Activated CD8-positive, alpha-beta T cell treated with anti-CD3 and anti-CD28 coated beads for 36 hours (primary cell): ENCODE measurements around the gene CCDC50. TPM values are rescaled to one million over a fixed set of nuclear protein-coding genes. Genes with fewer than 3 reads are reported as not detected.

ENCODE experiments used
- ATAC-seq: fragments of 200-7000 bp; cut with Tn5 transposase; one replicate; pipeline ENCODE4 v1.10.0; 2021; ENCODE audit warnings: mild to moderate bottlenecking, moderate library complexity
- CTCF ChIA-PET: fragments of 350-600 bp; sonication (Branson Sonifier 250); formaldehyde crosslinking; loops from one replicate; lab custom pipeline; 2021; ENCODE audit warnings: antibody characterized with exemption; lab: Charles Lee
- POLR2A ChIA-PET: fragments of 350-600 bp; sonication (Branson Sonifier 250); formaldehyde crosslinking; loops from one replicate; lab custom pipeline; 2021; ENCODE audit warnings: antibody characterized with exemption; lab: Charles Lee
- DNase-seq: peaks from one replicate; pipeline ENCODE4 v3.0.0-alpha.2; 2020
- H3K27ac Mint-ChIP-seq: one replicate; pipeline ENCODE4 v1.8.0; 2021; ENCODE audit warnings: mild to moderate bottlenecking, mixed read lengths
- H3K27me3 Mint-ChIP-seq: one replicate; pipeline ENCODE4 v1.8.0; 2021; ENCODE audit warnings: mixed read lengths
- H3K36me3 Mint-ChIP-seq: one replicate; pipeline ENCODE4 v1.8.0; 2021; ENCODE audit warnings: low read depth, mixed read lengths
- H3K4me1 Mint-ChIP-seq: one replicate; pipeline ENCODE4 v1.8.0; 2021; ENCODE audit warnings: low read depth, mixed read lengths
- H3K4me3 Mint-ChIP-seq: one replicate; pipeline ENCODE4 v1.8.0; 2021; ENCODE audit warnings: mild to moderate bottlenecking, moderate library complexity, mixed read lengths
- H3K9me3 Mint-ChIP-seq: one replicate; pipeline ENCODE4 v1.8.0; 2021; ENCODE audit warnings: mixed read lengths
- intact Hi-C: fragments of 100-400 bp; cut with micrococcal nuclease; formaldehyde crosslinking; loops from one replicate; pipeline ENCODE4 v1.10.0; 2022
- total RNA-seq, 2 experiments: library from RNA; stranded (reverse); gene quantifications; one replicate each; pipeline ENCODE4 v1.2.3, GENCODE V29; 2021
- TF ChIP-seq, protein P1 (sequence below): fragments of 200-600 bp; IDR thresholded peaks from one replicate; pipeline ENCODE4 v1.8.0; 2022; ENCODE audit warnings: antibody characterized with exemption, mild to moderate bottlenecking

Gene CCDC50
- total RNA-seq, 2 experiments from 2014 or later: 7.3 to 7.6 TPM

DNA sequence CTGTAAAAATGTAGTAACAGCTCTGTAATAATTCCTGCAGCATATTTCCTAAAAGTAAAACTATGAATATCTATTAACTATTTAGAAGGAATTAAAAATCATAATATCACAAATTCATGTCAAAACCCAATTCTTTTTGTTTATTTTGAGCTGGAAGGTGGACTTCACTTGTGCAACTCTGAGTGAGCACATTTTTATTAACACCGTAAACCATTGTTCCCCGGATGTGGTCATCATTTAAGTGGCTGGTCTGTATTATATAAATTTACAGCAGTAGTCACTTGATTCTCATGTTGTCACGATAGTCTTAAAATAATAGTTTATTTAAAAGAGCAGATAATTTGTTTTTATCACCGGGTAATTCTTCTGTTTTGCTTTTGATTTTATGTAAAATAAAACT, 44.1 kb downstream of the CCDC50 start:
- ChIA-PET POLR2A (no interaction called here), CTCF (no interaction called here)
- Mint-ChIP-seq H3K9me3 (no peaks in the 10 kb centered on the region), H3K36me3 (peaks cover 2% of the 10 kb centered on the region), H3K27ac (no peak overlapping the region), H3K4me1 (peaks cover 3% of the 10 kb centered on the region), H3K4me3 (no peak overlapping the region), H3K27me3 (no peaks in the 10 kb centered on the region)
- TF ChIP-seq, protein P1, sequence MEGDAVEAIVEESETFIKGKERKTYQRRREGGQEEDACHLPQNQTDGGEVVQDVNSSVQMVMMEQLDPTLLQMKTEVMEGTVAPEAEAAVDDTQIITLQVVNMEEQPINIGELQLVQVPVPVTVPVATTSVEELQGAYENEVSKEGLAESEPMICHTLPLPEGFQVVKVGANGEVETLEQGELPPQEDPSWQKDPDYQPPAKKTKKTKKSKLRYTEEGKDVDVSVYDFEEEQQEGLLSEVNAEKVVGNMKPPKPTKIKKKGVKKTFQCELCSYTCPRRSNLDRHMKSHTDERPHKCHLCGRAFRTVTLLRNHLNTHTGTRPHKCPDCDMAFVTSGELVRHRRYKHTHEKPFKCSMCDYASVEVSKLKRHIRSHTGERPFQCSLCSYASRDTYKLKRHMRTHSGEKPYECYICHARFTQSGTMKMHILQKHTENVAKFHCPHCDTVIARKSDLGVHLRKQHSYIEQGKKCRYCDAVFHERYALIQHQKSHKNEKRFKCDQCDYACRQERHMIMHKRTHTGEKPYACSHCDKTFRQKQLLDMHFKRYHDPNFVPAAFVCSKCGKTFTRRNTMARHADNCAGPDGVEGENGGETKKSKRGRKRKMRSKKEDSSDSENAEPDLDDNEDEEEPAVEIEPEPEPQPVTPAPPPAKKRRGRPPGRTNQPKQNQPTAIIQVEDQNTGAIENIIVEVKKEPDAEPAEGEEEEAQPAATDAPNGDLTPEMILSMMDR: no peak
- no peak for DNase-seq
- intact Hi-C loops: no loop called here
- no peak for ATAC-seq

DNA sequence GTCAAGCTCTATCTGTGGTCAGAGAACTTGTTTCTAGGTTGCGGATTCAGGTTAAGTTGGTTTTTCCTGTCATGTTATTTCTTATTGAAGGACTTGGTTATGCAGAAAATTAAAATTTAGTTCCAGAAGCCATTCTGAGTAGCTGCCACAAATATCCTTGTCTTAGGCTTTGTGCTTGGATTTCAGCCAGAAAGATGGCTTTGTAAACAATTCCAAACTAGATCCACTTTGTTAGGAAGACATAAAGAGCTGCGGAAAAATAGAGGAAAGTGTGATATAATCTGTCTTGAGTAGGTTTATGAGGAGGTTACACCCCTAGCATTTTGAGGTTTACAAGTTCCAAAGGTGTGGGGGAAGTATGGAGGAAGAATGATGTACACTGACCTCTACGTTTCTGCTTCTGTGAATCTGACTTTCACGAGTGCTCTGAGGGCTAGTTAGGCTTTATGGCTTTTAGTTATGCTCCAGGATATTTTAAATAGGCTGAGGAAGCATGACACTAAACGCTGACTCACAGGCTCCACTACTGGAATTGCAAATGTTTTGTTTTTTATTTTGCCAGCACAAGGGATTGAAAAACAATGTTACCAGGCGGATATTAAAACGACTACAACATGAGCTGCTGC, 47.4 kb downstream of the CCDC50 start:
- CTCF ChIA-PET: no interaction called here
- POLR2A ChIA-PET: no interaction called here
- Mint-ChIP-seq H3K36me3 (no peaks in the 10 kb centered on the region), H3K27ac (no peak overlapping the region), H3K4me3 (no peak overlapping the region), H3K27me3 (no peaks in the 10 kb centered on the region), H3K9me3 (no peaks in the 10 kb centered on the region), H3K4me1 (peaks cover 5% of the 10 kb centered on the region)
- TF ChIP-seq, protein P1: no peak
- DNase-seq: no peak
- intact Hi-C loops: no loop called here
- no peak for ATAC-seq

DNA sequence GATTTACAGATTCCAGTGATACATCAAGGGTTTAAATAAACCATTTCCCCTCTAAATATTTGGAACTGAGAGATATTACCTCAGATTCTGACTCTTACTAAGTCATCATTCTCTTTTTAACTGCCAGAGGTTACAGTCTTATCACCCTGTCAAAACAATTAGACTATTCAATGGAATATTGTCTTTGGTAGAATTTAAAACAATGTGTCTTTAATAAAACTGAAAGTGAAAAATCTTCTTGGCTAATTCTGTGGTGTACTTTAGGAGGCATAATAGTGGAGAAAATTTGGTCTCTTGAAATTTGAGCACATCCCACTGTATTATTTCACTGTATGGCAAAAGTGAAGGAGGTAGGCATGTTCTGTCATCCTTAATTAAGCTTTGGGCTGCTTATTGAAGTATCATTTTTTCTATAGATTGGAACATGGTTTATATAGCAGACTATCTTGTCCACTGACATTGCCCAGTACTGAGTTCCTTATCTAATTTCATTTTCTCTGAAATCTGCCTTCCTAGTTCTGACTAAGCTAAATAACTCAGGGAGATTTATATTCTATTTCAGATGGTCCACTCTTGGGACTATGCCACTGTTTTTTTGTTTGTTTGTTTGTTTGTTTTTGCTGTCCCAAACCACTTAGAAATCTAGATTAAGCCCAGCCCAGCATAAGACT, 49.1 kb downstream of the CCDC50 start:
- ATAC-seq: no peak
- H3K27ac Mint-ChIP-seq: no peak overlapping the region
- H3K27me3 Mint-ChIP-seq: no peaks in the 10 kb centered on the region
- DNase-seq: no peak
- CTCF ChIA-PET: no interaction called here
- intact Hi-C loops: no loop called here
- no peaks in the 10 kb centered on the region for H3K36me3 Mint-ChIP-seq
- POLR2A ChIA-PET: no interaction called here
- TF ChIP-seq, protein P1: no peak
- H3K4me1 Mint-ChIP-seq: peaks cover 5% of the 10 kb centered on the region
- H3K4me3 Mint-ChIP-seq: no peak overlapping the region
- no peaks in the 10 kb centered on the region for H3K9me3 Mint-ChIP-seq

DNA sequence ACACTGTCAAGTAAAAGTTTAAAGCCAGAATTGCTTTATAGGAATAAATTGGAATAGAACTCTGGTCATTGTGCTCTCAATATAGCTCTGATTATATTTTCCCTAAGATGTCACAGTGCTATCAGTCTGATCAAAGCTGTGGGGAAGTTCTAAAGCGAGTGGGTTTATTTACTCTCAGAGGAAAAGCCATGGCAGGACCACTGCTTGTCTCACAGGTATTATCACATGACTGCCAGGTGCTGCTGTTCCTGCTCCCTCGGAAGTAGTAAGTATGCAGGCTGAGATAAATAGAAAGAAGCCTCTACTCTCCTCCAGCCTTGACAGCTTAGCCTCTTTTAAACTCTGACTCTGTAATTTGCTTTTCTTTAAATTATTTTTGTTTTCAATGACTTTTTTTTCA, 50.3 kb downstream of the CCDC50 start:
- Mint-ChIP-seq H3K4me3 (no peak overlapping the region), H3K4me1 (peaks cover 5% of the 10 kb centered on the region), H3K27ac (no peak overlapping the region), H3K9me3 (no peaks in the 10 kb centered on the region), H3K36me3 (no peaks in the 10 kb centered on the region), H3K27me3 (no peaks in the 10 kb centered on the region)
- DNase-seq (no peak), ATAC-seq (no peak)
- ChIA-PET POLR2A (no interaction called here), CTCF (no interaction called here)
- TF ChIP-seq, protein P1: no peak
- intact Hi-C loops: no loop called here

DNA sequence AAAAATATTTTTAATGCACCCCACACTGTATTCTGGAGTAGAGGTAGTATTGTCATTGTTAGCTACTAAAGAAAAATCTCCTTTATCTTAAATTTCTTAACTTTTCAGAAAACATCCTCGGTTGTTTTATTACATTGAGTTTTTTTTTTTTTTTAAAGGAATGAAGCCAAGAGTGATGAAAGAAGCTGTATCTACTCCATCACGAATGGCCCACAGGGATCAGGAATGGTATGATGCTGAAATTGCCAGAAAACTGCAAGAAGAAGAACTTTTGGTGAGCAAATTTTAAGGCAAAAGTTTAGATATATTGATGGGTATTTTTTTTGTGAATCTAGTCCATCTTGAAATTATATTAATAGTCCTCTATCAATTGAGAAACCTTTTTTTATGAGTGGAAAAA, 50.8 kb downstream of the CCDC50 start:
- Mint-ChIP-seq H3K27me3 (no peaks in the 10 kb centered on the region), H3K9me3 (no peaks in the 10 kb centered on the region), H3K27ac (no peak overlapping the region), H3K4me1 (peaks cover 5% of the 10 kb centered on the region), H3K36me3 (no peaks in the 10 kb centered on the region), H3K4me3 (no peak overlapping the region)
- TF ChIP-seq, protein P1: no peak
- DNase-seq (no peak), ATAC-seq (no peak)
- intact Hi-C loops: no loop called here
- POLR2A ChIA-PET: no interaction called here
- CTCF ChIA-PET: no interaction called here
